GM19324 (cell line): ENCODE results near the gene PROZ.
"Not testable (repeated sequence)": the region's sequence is repeated elsewhere in the genome, so short reads cannot be mapped to it uniquely, and the experiment has no call there.

ENCODE experiments used
- ATAC-seq: cut with Tn5 transposase; IDR thresholded peaks from one replicate; pipeline ENCODE4 v1.9.1; 2021; ENCODE audit warnings: mild to moderate bottlenecking, moderate library complexity; ENCODE audit not compliant: unreplicated experiment, low FRiP score

Gene PROZ, protein sequence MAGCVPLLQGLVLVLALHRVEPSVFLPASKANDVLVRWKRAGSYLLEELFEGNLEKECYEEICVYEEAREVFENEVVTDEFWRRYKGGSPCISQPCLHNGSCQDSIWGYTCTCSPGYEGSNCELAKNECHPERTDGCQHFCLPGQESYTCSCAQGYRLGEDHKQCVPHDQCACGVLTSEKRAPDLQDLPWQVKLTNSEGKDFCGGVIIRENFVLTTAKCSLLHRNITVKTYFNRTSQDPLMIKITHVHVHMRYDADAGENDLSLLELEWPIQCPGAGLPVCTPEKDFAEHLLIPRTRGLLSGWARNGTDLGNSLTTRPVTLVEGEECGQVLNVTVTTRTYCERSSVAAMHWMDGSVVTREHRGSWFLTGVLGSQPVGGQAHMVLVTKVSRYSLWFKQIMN

DNA sequence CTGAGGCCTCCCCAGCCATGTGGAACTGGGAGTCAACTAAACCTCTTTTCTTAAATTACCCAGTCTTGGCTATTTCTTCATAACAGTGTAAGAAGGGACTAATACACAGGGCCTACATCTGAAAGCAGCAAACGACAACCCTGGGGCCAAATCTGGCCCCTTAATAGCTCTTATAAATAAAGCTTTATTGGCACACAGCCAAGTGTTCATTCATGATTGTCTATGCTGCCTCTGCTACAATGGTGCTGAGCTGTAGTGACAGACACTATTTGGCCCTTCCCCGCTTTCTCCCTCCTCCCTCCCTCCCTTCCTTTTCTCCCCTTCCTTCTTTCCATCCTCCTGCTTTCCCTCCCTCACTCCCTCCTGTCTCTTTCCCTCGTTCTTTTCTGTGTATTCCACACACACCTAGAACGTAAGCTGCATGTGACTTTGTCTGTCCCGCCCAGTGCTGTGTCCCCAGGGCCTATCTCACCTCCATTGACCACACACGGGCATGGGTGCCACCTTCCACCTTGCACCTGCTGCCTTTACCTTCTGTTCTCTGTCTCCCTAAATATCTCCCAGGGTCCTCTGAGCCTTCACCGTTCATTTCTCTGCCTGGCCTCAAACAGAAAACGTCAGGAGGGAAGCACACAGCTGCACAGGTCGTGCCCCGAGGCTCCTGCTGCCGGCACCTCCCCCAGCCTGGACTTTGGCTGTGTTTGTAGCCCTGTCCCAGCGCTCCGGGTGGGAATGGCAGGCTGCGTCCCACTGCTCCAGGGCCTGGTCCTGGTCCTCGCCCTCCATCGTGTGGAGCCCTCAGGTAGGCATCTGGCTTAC is at the start of gene PROZ:
Gene PROZ (plus strand): TSS at position 720 of the 819 bp plus-strand sequence. CDS start 13 bp downstream, at position 733.
- no peak for ATAC-seq

GRCh38 chr13:113109151-113110047 is 49.0 kb upstream of the PROZ start:
- no peak for ATAC-seq

- no peak for ATAC-seq
These were observed 48.2 kb upstream of the PROZ start for GRCh38 chr13:113110048-113110851.

DNA sequence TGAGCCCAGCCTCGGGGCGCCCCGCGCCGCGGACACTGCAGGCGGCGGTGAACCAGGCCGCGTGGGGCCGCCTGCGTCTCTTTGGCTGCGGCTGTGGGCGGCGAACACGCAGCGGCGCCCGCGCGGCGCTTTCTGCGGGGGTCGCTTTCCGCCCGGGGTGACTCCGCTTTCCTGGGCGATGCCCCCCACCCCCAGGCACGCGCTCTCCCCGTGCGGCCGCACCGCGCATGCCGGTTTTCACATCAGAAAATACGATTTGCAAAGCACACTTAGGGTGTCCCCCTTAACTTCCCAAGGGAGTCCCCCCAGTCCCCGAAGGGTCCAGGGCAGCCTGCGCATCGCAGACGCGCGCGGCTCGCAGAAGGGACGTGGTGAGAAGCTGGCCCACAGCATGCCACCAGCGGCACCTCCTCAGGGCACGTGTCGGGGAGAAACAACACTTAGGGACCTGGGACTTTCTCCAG is 47.6 kb upstream of the PROZ start:
- ATAC-seq: no peak

DNA sequence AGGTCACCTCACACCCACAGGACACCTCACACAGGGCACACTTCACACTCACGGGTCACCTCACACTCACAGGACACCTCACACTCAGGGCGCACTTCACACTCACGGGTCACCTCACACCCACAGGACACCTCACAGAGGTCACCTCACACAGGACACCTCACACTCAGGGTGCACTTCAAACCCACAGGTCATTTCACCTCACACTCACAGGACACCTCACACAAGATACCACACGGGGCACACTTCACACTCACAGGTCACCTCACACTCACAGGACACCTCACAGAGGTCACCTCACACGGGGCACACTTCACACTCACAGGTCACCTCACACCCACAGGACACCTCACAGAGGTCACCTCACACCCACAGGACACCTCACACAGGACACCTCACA is 46.6 kb upstream of the PROZ start:
- not testable (repeated sequence) for ATAC-seq

GRCh38 chr13:113112475-113112874 is 46.0 kb upstream of the PROZ start:
- ATAC-seq: not testable (repeated sequence)

GRCh38 chr13:113112893-113113845 is 45.3 kb upstream of the PROZ start:
- ATAC-seq: no peak

GRCh38 chr13:113113846-113114271 is 44.6 kb upstream of the PROZ start:
- ATAC-seq: no peak

DNA sequence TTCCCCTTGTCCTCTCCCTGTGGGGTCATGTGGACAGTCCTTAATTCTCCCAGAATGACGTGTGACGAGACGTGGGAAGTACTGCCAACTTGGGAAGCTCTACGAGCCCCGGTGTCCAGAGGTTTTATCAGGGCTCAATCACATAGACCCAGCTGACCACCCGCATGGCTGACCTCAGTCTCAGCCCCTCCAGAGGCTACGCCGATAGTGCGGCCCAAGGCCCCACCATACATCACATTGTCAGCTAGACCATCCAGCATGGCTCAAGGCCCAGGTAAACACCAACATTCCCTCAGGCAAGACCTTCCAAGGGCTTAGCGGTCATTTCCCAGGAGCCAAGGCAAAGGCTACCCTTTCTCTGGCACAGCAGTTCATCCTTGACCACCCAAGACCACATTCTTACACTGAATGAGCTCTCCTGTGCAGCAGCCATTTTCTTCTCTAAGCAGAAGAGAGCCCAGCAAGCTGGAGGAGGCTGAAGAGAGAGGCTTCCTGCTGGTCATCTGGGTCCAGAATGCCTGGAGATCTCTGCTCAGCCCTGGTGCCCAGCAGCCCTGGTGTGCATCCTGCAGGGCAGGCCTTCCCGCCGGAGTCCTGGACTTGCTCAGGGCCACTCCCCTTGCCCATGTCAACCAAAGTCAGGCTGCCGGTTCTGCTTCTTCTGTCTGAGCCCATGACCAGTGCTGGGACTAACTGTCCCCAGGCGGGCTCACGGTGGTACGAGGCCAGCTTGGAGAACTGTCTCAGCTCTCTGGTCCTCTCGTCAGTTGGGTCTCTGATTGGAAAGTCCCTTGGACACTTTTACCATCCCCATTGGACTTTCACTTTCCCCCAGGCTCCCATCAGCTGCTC is 43.7 kb upstream of the PROZ start:
- no peak for ATAC-seq

DNA sequence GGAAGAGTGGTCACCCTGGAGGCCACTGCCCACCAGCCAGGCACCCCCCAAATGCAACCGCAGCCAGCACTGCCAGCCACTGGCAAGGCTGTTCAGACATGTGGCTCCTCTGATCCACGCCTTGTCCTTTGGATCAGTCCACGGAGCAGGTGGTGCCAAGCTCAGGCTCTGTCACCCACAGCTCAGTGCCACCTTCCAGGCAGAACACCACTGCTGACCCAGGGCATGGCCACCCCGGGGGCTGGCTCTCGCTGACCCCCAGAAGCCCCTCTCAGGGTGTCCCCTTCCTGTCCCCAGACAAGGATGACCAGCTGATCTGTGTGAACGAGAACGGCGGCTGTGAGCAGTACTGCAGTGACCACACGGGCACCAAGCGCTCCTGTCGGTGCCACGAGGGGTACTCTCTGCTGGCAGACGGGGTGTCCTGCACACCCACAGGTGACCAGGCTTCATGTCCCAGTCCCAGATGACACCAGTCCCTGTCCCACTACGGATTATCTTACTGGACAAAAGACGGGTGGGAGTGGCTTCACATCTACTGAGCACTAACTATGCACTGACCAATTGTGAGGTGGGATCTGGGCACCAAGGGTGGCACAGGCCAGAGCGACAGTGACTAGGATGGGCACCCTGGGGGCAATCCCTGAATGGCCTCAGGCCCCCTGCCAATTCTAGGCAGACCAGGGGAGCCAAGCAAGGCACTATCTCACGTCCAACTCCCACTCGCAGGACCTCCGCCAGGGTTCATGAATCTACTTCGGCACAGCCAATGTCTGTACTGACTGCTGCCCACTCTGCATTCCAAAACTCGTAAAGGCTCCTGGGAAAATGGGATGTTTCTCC is 42.9 kb upstream of the PROZ start:
- no peak for ATAC-seq

GRCh38 chr13:113116206-113116800 is 42.1 kb upstream of the PROZ start:
- no peak for ATAC-seq

DNA sequence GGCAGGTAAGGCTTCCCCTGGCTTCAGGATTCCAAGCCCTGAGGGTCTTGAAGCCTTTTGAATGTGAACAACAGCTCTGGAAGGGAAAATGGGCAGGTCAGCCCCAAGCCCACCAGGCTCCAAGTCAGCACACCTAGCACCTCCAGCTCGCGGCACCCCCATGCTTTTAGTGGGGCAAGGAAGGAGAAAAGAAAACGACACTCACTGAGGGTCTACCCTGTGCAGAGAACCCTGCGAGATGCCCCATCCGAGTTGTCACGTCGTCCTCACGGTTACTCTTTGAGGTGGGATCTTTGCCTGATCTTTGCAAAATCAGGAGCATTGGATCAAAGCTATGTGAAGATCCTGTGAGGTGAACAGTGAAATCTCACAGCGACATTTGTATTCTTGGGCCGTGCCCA is 41.6 kb upstream of the PROZ start:
- ATAC-seq: no peak

DNA sequence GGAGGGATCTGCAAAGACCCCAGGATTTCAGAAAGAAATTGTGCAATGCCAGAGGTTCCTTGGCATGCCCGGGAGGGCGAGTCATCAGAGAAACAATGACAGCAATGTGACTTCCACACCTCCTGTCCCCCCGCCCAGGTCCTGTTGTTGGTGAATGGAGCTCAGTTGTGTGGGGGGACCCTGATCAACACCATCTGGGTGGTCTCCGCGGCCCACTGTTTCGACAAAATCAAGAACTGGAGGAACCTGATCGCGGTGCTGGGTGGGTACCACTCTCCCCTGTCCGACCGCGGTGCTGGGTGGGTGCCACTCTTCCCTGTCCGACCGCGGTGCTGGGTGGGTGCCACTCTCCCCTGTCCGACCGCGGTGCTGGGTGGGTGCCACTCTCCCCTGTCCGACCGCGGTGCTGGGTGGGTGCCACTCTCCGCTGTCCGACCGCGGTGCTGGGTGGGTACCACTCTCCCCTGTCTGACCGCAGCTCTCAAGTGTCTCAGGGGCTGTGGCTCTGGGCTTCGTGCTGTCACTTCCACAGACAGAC is 41.0 kb upstream of the PROZ start:
- ATAC-seq: no peak

DNA sequence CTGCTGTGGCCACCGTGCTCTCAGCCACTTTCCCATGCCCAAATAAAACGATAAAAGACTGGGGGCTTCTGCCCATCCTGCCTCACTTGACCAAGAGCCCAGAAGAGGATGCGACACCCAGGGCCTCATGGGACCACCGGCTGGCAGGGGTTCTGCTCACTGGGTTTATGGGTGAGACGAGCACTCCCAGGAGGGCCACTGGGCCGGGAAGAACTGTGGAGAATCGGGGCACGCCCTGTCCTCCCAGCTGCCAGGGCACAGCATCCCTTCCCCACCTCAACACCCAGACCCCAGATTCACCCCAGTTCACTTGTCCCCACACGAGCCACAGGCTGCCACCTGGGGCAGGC is 40.6 kb upstream of the PROZ start:
- ATAC-seq: no peak

- ATAC-seq: no peak
These were observed 40.0 kb upstream of the PROZ start for GRCh38 chr13:113118261-113119021.
